Subcutaneous abdominal adipose tissue (tissue), 5 donors: ENCODE data around the gene CDC5L.
"Not testable (repeated sequence)": the region's sequence is repeated elsewhere in the genome, so short reads cannot be mapped to it uniquely, and the experiment has no call there.

Experiments
- H3K27ac ChIP-seq: one replicate; pipeline ENCODE4 v1.7.0; 2013; ENCODE audit warnings: low read depth, mild to moderate bottlenecking, inconsistent platforms, low read length, moderate library complexity
- H3K27me3 ChIP-seq, 5 donors: one replicate each; pipeline ENCODE4 v1.7.0; 2013; ENCODE audit warnings: low read length in 5 of 5, inconsistent platforms in 1 of 5; ENCODE audit not compliant: control insufficient read depth in 5 of 5, insufficient read depth in 4 of 5
- H3K36me3 ChIP-seq, 5 donors: one replicate each; pipeline ENCODE4 v1.7.0; 2013; ENCODE audit warnings: low read length in 5 of 5; ENCODE audit not compliant: control insufficient read depth in 5 of 5, insufficient read depth in 5 of 5
- H3K4me1 ChIP-seq, 5 donors: one replicate each; pipeline ENCODE4 v1.7.0; 2013; ENCODE audit warnings: low read length in 5 of 5, mild to moderate bottlenecking in 3 of 5, moderate library complexity in 1 of 5; ENCODE audit not compliant: control insufficient read depth in 5 of 5, insufficient read depth in 5 of 5
- H3K4me3 ChIP-seq, 5 donors: one replicate each; pipeline ENCODE4 v1.7.0; 2013; ENCODE audit warnings: low read length in 5 of 5, low read depth in 1 of 5
- H3K9ac ChIP-seq, 5 donors: one replicate each; pipeline ENCODE4 v1.7.0; 2013; ENCODE audit warnings: low read length in 5 of 5, mild to moderate bottlenecking in 4 of 5, moderate library complexity in 3 of 5
- H3K9me3 ChIP-seq, 5 donors: one replicate each; pipeline ENCODE4 v1.7.0; 2013; ENCODE audit warnings: low read length in 5 of 5; ENCODE audit not compliant: control insufficient read depth in 5 of 5
- donor health status: healthy.
- donor health status: healthy.
- donor health status: healthy.
- donor health status: healthy.
- donor health status: healthy.

The CDC5L gene

GRCh38 chr6:44387346-44388134 lies at the start of gene CDC5L:
Gene CDC5L (plus strand): TSS chr6:44387706. CDS start chr6:44387824, 118 bp downstream.
- H3K4me3 ChIP-seq: peak within 1 kb of the TSS; percentile 89 to 96 (median 92)
- peaks cover 6 to 28% (median 22%) of the 10 kb centered on the region in 5 donors for H3K4me1 ChIP-seq
- H3K27ac ChIP-seq: peak within 1 kb of the TSS; percentile 81
- no peaks in the 10 kb centered on the region for H3K9me3 ChIP-seq
- H3K36me3 ChIP-seq: peaks cover 7 to 16% (median 10%) of the 10 kb centered on the region in 5 donors
- peak within 1 kb of the TSS; percentile 87 to 98 (median 97) for H3K9ac ChIP-seq
- H3K27me3 ChIP-seq: no peaks in the 10 kb centered on the region

- Histone ChIP-seq H3K9ac (no peak overlapping the region), H3K27ac (no peak overlapping the region), H3K27me3 (peaks cover 4 to 22% (median 12%) of the 10 kb centered on the region in 5 donors), H3K4me3 (no peak overlapping the region), H3K9me3 (no peaks in the 10 kb centered on the region), H3K4me1 (peaks cover 0 to 10% (median 5%) of the 10 kb centered on the region in 5 donors), H3K36me3 (no peaks in the 10 kb centered on the region)
Observed at GRCh38 chr6:44338228-44339122, 49.0 kb upstream of the CDC5L start.

- no peaks in the 10 kb centered on the region for H3K9me3 ChIP-seq
- H3K9ac ChIP-seq: no peak overlapping the region
- H3K27ac ChIP-seq: no peak overlapping the region
- no peaks in the 10 kb centered on the region for H3K36me3 ChIP-seq
- no peak overlapping the region for H3K4me3 ChIP-seq
- peaks cover 0 to 10% (median 5%) of the 10 kb centered on the region in 5 donors for H3K4me1 ChIP-seq
- H3K27me3 ChIP-seq: peaks cover 8 to 26% (median 15%) of the 10 kb centered on the region in 5 donors
Observed at GRCh38 chr6:44339301-44339700, 48.2 kb upstream of the CDC5L start.

GRCh38 chr6:44339763-44340625 lies 47.5 kb upstream of the CDC5L start:
- Histone ChIP-seq H3K27ac (no peak overlapping the region), H3K4me3 (no peak overlapping the region), H3K9me3 (no peaks in the 10 kb centered on the region), H3K36me3 (no peaks in the 10 kb centered on the region), H3K27me3 (peaks cover 8 to 26% (median 15%) of the 10 kb centered on the region in 5 donors), H3K4me1 (peaks cover 0 to 10% (median 5%) of the 10 kb centered on the region in 5 donors), H3K9ac (peak overlapping the region in 1 of 5 donors; percentile 46)

GRCh38 chr6:44341095-44341890 lies 46.2 kb upstream of the CDC5L start:
- no peaks in the 10 kb centered on the region for H3K36me3 ChIP-seq
- H3K27ac ChIP-seq: no peak overlapping the region
- no peak overlapping the region for H3K4me3 ChIP-seq
- no peaks in the 10 kb centered on the region for H3K9me3 ChIP-seq
- peaks cover 8 to 26% (median 15%) of the 10 kb centered on the region in 5 donors for H3K27me3 ChIP-seq
- H3K9ac ChIP-seq: no peak overlapping the region
- H3K4me1 ChIP-seq: peaks cover 0 to 10% (median 5%) of the 10 kb centered on the region in 5 donors

GRCh38 chr6:44342052-44342451 lies 45.5 kb upstream of the CDC5L start:
- H3K9ac ChIP-seq: no peak overlapping the region
- no peak overlapping the region for H3K27ac ChIP-seq
- H3K36me3 ChIP-seq: no peaks in the 10 kb centered on the region
- H3K4me1 ChIP-seq: peaks cover 0 to 10% (median 5%) of the 10 kb centered on the region in 5 donors
- peaks cover 8 to 26% (median 15%) of the 10 kb centered on the region in 5 donors for H3K27me3 ChIP-seq
- peak overlapping the region in 1 of 5 donors; percentile 47 for H3K4me3 ChIP-seq
- no peaks in the 10 kb centered on the region for H3K9me3 ChIP-seq

GRCh38 chr6:44342489-44342888 lies 45.0 kb upstream of the CDC5L start, which contains the start of gene SPATS1:
Gene SPATS1 (plus strand): TSS chr6:44342650. CDS start chr6:44343096, 446 bp downstream.
- Histone ChIP-seq H3K9me3 (no peaks in the 10 kb centered on the region), H3K36me3 (no peaks in the 10 kb centered on the region), H3K27me3 (peaks cover 8 to 26% (median 15%) of the 10 kb centered on the region in 5 donors), H3K9ac (no peak within 1 kb of the TSS), H3K4me3 (peak within 1 kb of the TSS in 2 of 5 donors; percentile 11 to 47), H3K4me1 (peaks cover 0 to 10% (median 5%) of the 10 kb centered on the region in 5 donors), H3K27ac (no peak within 1 kb of the TSS)

GRCh38 chr6:44346818-44347217 lies 40.7 kb upstream of the CDC5L start:
- not testable (repeated sequence) for H3K27ac ChIP-seq, H3K4me3 ChIP-seq, H3K9ac ChIP-seq, H3K4me1 ChIP-seq, H3K9me3 ChIP-seq, H3K36me3 ChIP-seq
- peaks cover 8 to 17% (median 14%) of the 10 kb centered on the region in 5 donors for H3K27me3 ChIP-seq
